Spleen (tissue), 11 donors: ENCODE results near the gene WDR18. TPM values are rescaled to one million over a fixed set of nuclear protein-coding genes. Genes with fewer than 3 reads are reported as not detected.

ENCODE experiments used
- DNase-seq: peaks from one replicate; pipeline ENCODE4 v3.0.0-alpha.2; 2020
- H3K27ac ChIP-seq, 8 donors: fragments of 200-600 bp; sonication (generic) in 7 of 8; 1 replicate in 4 of 8; 2 replicates in 4 of 8; pipeline versions ENCODE4 v1.5.0 to v1.8.0; 2016 to 2021; ENCODE audit warnings: inconsistent platforms in 4 of 8, mild to moderate bottlenecking in 4 of 8, moderate library complexity in 1 of 8
- H3K27me3 ChIP-seq, 7 donors: fragments of 200-600 bp; sonication (generic) in 6 of 7; replicated peaks in 1 of 7; 1 replicate in 4 of 7; 2 replicates in 3 of 7; pipeline versions ENCODE4 v1.5.0 to v1.8.0; 2016 to 2021; ENCODE audit warnings: inconsistent platforms in 3 of 7, mild to moderate bottlenecking in 1 of 7
- H3K36me3 ChIP-seq, 6 donors: fragments of 200-600 bp; sonication (generic) in 5 of 6; 1 replicate in 4 of 6; 2 replicates in 2 of 6; pipeline versions ENCODE4 v1.5.0 to v1.8.0; 2016 to 2021; ENCODE audit warnings: inconsistent platforms in 2 of 6
- H3K4me1 ChIP-seq, 6 donors: fragments of 200-600 bp; sonication (generic) in 5 of 6; 1 replicate in 3 of 6; 2 replicates in 3 of 6; pipeline versions ENCODE4 v1.5.0 to v1.8.0; 2016 to 2021; ENCODE audit warnings: inconsistent platforms in 3 of 6
- H3K4me3 ChIP-seq, 8 donors: fragments of 200-600 bp; sonication (generic) in 7 of 8; 1 replicate in 4 of 8; 2 replicates in 4 of 8; pipeline versions ENCODE4 v1.5.0 to v1.8.0; 2016 to 2021; ENCODE audit warnings: inconsistent platforms in 4 of 8, mild to moderate bottlenecking in 4 of 8, moderate library complexity in 2 of 8
- H3K9me3 ChIP-seq, 8 donors: fragments of 200-600 bp; sonication (generic) in 7 of 8; 1 replicate in 4 of 8; 2 replicates in 4 of 8; pipeline versions ENCODE4 v1.5.0 to v1.8.0; 2016 to 2021; ENCODE audit warnings: inconsistent platforms in 4 of 8
- POLR2A ChIP-seq, 3 donors: fragments of 450-650 bp; IDR thresholded peaks; one replicate each; pipeline ENCODE4 v1.5.1; 2017; ENCODE audit warnings: antibody characterized with exemption in 3 of 3, mild to moderate bottlenecking in 1 of 3
- POLR2AphosphoS5 ChIP-seq, 3 donors: sonication (generic); formaldehyde crosslinking; IDR thresholded peaks; one replicate each; pipeline ENCODE4 v1.5.1; 2017; ENCODE audit warnings: antibody characterized with exemption in 3 of 3
- WGBS, 5 donors: extraction: QIAGEN DNeasy Blood & Tissue Kit in 3 of 5; methylation state at CpG; one replicate each; pipeline versions ENCODE4 v1.1.5 to v1.1.7; 2013 to 2018; 5-methylcytosine and 5-hydroxymethylcytosine counted together
- intact Hi-C: fragments of 100-400 bp; cut with DNase I; formaldehyde crosslinking; loops from one replicate; pipeline ENCODE4 v1.15.0; 2023; ENCODE audit warnings: low total_unique reads
- polyA plus RNA-seq, 3 donors: library from polyadenylated mRNA; stranded (reverse); fragments of 200-250 nt; gene quantifications; one replicate each; pipeline ENCODE4 v1.2.1, GENCODE V29; 2013
- total RNA-seq, 7 donors: library from RNA; depleted of rRNA in 3 of 7; stranded (reverse); fragments of >200 nt in 3 of 7; fragmentation: NEBNext Ultra II Directional in 4 of 7; extraction: Animal tissue kit (Norgen Biotek cat#: 25700) in 4 of 7; gene quantifications; one replicate each; pipeline versions ENCODE4 v1.1.0 to v1.2.1, GENCODE V29; 2016 to 2021
- TF ChIP-seq, protein P1 (sequence below), 11 experiments: fragments of 200-600 bp in 7 of 11; fragments of 450-650 bp in 4 of 11; sonication (generic) in 4 of 11; IDR thresholded peaks in 8 of 11; conservative IDR thresholded peaks in 3 of 11; 1 replicate in 7 of 11; 2 replicates in 4 of 11; pipeline versions ENCODE4 v1.4.0 to v1.8.0; 2016 to 2021; ENCODE audit warnings: antibody characterized with exemption in 11 of 11, inconsistent platforms in 4 of 11, mild to moderate bottlenecking in 1 of 11
- donor health status: healthy with polysubstance abuse.
- donor health status: DM: no; HTN: no; CAD: no; lungs with moderate emphysema.
- donor health status: DM: no; HTN: no; CAD: no.
- donor health status: Bipolar disorder and iron deficiency.
- donor health status: healthy.
- donor health status: DM: no; HTN: no; CAD: no.
- donor health status: DM: yes; HTN: yes; CAD: no.

WDR18 gene
- total and polyA plus RNA-seq, 10 donors = 17.8 to 96.0 (median 37.5) TPM

GRCh38 chr19:993361-993830, 9.3 kb downstream of the WDR18 start:
- Histone ChIP-seq H3K36me3 (peaks cover 0 to 67% (median 46%) of the 10 kb centered on the region in 6 donors), H3K4me3 (no peak overlapping the region), H3K4me1 (peaks cover 0 to 21% (median 13%) of the 10 kb centered on the region in 6 donors), H3K27me3 (peaks cover 0 to 41% (median 31%) of the 10 kb centered on the region in 7 donors), H3K27ac (no peak overlapping the region), H3K9me3 (no peaks in the 10 kb centered on the region)
- 91 to 95% (median 93%) methylated on average over 12 to 17 of the region's 17 CpGs for WGBS, 5 donors
- intact Hi-C loops = no loop called here
- TF ChIP-seq POLR2A (IDR thresholded peaks at IDR 0.05) (no peak), POLR2AphosphoS5 (IDR thresholded peaks at IDR 0.05) (peak in 1 of 3 donors; percentile 9)
- TF ChIP-seq, protein P1, sequence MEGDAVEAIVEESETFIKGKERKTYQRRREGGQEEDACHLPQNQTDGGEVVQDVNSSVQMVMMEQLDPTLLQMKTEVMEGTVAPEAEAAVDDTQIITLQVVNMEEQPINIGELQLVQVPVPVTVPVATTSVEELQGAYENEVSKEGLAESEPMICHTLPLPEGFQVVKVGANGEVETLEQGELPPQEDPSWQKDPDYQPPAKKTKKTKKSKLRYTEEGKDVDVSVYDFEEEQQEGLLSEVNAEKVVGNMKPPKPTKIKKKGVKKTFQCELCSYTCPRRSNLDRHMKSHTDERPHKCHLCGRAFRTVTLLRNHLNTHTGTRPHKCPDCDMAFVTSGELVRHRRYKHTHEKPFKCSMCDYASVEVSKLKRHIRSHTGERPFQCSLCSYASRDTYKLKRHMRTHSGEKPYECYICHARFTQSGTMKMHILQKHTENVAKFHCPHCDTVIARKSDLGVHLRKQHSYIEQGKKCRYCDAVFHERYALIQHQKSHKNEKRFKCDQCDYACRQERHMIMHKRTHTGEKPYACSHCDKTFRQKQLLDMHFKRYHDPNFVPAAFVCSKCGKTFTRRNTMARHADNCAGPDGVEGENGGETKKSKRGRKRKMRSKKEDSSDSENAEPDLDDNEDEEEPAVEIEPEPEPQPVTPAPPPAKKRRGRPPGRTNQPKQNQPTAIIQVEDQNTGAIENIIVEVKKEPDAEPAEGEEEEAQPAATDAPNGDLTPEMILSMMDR (IDR thresholded peaks at IDR 0.05 in 8 of 11, conservative IDR thresholded peaks at IDR 0.05 in 3 of 11) = no peak
- DNase-seq = no peak

- no peak for DNase-seq
- H3K4me3 ChIP-seq = no peak overlapping the region
- H3K36me3 ChIP-seq = peaks cover 0 to 63% (median 43%) of the 10 kb centered on the region in 6 donors
- TF ChIP-seq, protein P1 (IDR thresholded peaks at IDR 0.05 in 8 of 11, conservative IDR thresholded peaks at IDR 0.05 in 3 of 11) = no peak
- TF ChIP-seq POLR2AphosphoS5 (IDR thresholded peaks at IDR 0.05) (no peak), POLR2A (IDR thresholded peaks at IDR 0.05) (no peak)
- H3K27ac ChIP-seq = no peak overlapping the region
- no peaks in the 10 kb centered on the region for H3K9me3 ChIP-seq
- H3K4me1 ChIP-seq = peaks cover 0 to 21% (median 13%) of the 10 kb centered on the region in 6 donors
- peaks cover 0 to 46% (median 35%) of the 10 kb centered on the region in 7 donors for H3K27me3 ChIP-seq
- WGBS, 5 donors = 90 to 93% (median 92%) methylated on average over 21 to 43 of the region's 43 CpGs
- intact Hi-C loops = no loop called here
Measured at GRCh38 chr19:993831-994393, 9.8 kb downstream of the WDR18 start.

GRCh38 chr19:994516-994915, 10.4 kb downstream of the WDR18 start:
- Histone ChIP-seq H3K36me3 (peaks cover 0 to 58% (median 42%) of the 10 kb centered on the region in 6 donors), H3K9me3 (no peaks in the 10 kb centered on the region), H3K4me3 (no peak overlapping the region), H3K4me1 (peaks cover 0 to 18% (median 13%) of the 10 kb centered on the region in 6 donors), H3K27me3 (peaks cover 0 to 52% (median 41%) of the 10 kb centered on the region in 7 donors), H3K27ac (no peak overlapping the region)
- no peak for DNase-seq
- no peak for TF ChIP-seq POLR2A (IDR thresholded peaks at IDR 0.05)
- TF ChIP-seq POLR2AphosphoS5 (IDR thresholded peaks at IDR 0.05) = no peak
- TF ChIP-seq, protein P1 (IDR thresholded peaks at IDR 0.05 in 8 of 11, conservative IDR thresholded peaks at IDR 0.05 in 3 of 11) = no peak
- 86 to 98% (median 96%) methylated on average over 16 to 18 of the region's 18 CpGs for WGBS, 5 donors
- intact Hi-C loops = no loop called here

DNA sequence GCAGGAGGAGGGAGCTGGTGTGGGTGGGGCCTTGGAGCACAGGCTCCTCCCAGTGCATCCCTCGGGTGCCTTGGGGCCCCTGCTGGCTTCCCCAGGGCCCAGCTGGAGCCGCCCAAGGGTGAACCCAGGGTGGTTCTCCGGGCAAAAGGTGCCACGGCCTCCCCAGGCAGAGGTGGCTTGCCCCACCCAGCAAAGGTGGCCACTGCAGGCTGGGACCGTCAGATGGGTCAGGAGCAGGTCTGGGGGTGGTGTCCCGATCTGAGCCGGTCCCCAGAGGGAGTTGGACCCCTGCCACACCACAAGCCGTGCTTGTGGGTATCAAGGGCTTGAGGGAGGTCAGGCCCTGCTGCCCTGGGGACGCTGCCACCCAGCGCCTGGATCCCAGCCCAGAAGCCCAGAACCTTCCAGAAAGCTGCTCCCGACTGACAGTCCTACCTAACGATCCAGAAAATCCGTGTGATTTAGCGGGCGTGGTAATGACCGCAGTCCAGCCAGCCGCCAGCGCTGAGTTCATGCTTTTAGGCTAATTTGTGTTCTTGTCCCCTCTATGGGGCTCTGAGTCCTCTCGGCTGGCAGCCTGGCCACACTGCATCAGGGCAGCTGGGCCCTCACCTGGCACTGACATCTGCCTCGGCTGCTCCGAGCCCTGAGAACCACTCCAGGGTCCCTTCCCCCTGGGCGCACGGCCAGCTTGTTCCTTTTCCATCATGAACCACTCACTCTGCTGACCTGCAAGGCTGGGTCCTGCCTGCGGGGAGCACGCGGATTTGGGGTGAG, 11.1 kb downstream of the WDR18 start:
- DNase-seq = no peak

More for the DNA sequence above, 11.1 kb downstream of the WDR18 start:
- H3K9me3 ChIP-seq = no peaks in the 10 kb centered on the region
- H3K4me1 ChIP-seq = peaks cover 0 to 24% (median 18%) of the 10 kb centered on the region in 6 donors
- no peak overlapping the region for H3K27ac ChIP-seq
- H3K36me3 ChIP-seq = peaks cover 0 to 51% (median 35%) of the 10 kb centered on the region in 6 donors
- intact Hi-C loops = no loop called here
- peaks cover 0 to 59% (median 48%) of the 10 kb centered on the region in 7 donors for H3K27me3 ChIP-seq
- no peak overlapping the region for H3K4me3 ChIP-seq
- 78 to 84% (median 82%) methylated on average over 16 to 26 of the region's 26 CpGs for WGBS, 5 donors
- no peak for TF ChIP-seq POLR2A (IDR thresholded peaks at IDR 0.05)
- TF ChIP-seq, protein P1 (IDR thresholded peaks at IDR 0.05 in 8 of 11, conservative IDR thresholded peaks at IDR 0.05 in 3 of 11) = no peak
